ENCODE measurements around the gene TRAF4.
"Not testable (repeated sequence)": the region's sequence is repeated elsewhere in the genome, so short reads cannot be mapped to it uniquely, and the experiment has no call there.

The TRAF4 gene

DNA sequence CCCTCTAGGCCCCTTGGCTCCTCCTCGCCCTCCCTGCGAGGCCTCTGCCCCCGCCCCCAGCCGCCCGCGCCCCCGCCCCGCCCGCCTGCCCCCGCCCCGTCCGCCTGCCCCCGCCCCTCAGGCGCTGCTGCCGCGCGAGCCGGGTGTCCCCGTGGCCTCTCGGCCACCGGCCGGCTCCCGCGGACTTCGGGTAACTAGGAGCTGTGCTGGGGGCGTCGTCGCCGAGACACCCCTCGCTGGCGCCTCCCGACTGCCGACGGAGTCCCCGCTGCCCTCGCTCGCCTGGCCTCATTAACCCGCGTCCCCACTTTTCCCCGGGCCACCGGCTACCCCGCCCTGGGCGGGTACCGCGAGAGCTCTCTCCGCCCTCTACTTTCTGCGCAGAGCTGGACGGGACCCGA lies 17.6 kb upstream of the TRAF4 start, which contains the start of gene TLCD1:
Gene TLCD1, minus strand, starts transcription at position 8 of the 401 bp plus-strand sequence. CDS start 136 bp downstream, outside the sequence.
- Histone ChIP-seq H3K27me3 (ENCODE audit: insufficient read depth, low read length) (no peaks in the 10 kb centered on the region), H3K36me3 (ENCODE audit: insufficient read depth, low read depth, low read length) (peaks cover 37% of the 10 kb centered on the region), H3K9me3 (ENCODE audit: insufficient read depth, low read depth, low read length) (no peaks in the 10 kb centered on the region), H3K4me1 (ENCODE audit: insufficient read depth, low read length) (peaks cover 10% of the 10 kb centered on the region; the same call in 1 of the 2 replicates), H3K4me3 (ENCODE audit: low read length) (peak within 1 kb of the TSS; percentile 99), H3K9ac (ENCODE audit: low read depth, low read length) (peak within 1 kb of the TSS; percentile 90), H3K27ac (ENCODE audit: low read length) (peak within 1 kb of the TSS; percentile 84)

DNA sequence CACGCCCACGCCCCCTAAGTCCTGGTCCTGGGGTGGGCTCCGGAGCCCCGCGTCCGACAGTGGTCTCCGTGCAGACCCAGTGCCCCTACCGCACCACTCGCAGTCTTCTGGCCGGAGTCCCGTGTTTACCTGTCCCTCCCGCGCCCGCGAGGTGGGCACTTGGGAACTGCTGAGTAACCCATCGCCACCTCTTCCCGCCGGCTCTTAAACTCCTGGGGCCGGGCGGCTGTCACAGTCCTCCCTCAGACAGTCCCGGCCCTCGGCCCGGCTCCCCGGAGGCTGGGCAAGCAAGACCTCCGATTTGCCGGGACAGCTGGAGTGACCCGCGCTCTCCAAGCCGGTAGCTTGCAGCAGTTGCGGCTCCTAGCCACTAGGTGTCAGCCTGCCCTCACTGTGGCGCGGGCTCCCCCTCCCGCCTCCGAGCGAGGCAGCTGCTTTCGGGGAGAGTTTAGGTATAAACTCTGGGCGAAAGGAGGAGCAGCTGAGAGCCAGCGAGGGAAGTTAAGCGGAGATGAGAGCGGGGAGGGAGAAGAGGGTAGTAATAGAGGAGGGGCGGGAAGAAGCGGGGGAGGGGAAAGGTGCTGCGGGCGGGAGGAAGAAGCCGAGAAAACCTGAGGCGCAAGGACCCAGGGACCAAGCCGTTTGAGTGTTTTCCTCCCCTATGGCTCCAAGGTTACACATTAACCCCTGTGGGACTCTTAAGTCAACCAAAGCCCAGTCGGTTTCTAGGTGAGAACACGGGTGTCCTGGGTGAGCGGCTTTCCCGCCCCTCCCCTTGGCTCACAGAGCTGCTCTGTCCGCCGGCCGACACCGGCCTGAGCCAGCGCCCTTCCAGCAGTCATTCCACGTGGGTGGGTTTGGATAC lies 17.0 kb upstream of the TRAF4 start:
- Histone ChIP-seq H3K4me1 (ENCODE audit: insufficient read depth, low read length) (peaks cover 7% of the 10 kb centered on the region; the same call in 1 of the 2 replicates), H3K9me3 (ENCODE audit: insufficient read depth, low read depth, low read length) (no peaks in the 10 kb centered on the region), H3K27ac (ENCODE audit: low read length) (peak overlapping the region; percentile 84), H3K36me3 (ENCODE audit: insufficient read depth, low read depth, low read length) (peaks cover 31% of the 10 kb centered on the region), H3K27me3 (ENCODE audit: insufficient read depth, low read length) (no peaks in the 10 kb centered on the region), H3K9ac (ENCODE audit: low read depth, low read length) (peak overlapping the region; percentile 90), H3K4me3 (ENCODE audit: low read length) (peak overlapping the region; percentile 99)

DNA sequence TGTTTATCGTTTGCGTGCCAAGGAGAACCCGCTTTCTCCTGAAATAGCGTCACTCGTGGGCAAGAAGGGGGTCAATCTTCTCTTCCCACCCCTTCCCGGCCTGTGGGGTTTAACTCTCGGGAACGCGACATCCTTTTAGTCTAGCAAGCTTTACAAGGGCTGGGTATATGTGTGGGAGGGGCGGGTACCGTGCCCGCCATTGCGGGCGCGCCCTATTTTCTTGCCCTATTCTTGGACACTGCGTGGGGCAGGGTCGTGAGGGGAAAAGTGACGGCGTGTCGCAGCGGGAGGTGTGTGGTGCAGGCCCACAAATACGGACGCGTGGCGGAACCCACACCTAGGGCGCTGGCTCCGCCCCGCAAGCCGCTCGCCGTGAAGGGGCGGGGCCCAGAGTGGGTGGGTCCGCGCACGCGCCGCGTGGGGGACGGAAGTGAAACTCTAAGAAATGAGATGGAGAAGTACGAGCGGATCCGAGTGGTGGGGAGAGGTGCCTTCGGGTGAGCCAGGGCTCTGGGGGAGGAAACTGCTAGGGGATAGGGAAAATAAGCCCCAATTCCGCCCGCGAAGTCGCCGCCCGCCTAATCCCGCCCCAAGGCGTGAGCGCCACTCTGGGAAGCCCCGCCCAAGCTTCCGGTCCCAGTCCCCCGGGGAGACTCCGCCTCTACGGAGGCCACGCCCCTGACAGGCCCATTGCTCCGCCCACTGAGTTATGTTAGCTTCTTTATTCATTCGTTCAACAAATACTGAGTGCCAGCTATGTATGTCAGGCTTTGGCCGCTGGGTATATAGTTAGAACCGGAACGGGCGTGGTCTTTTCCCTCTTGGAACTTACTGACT lies 15.2 kb upstream of the TRAF4 start, which contains the start of gene NEK8:
Gene NEK8, plus strand, starts transcription at position 425 of the 837 bp plus-strand sequence. Its CDS starts 26 bp downstream, at position 451.
- H3K4me1 ChIP-seq (ENCODE audit: insufficient read depth, low read length) = no peaks in the 10 kb centered on the region
- H3K4me3 ChIP-seq (ENCODE audit: low read length) = peak within 1 kb of the TSS; percentile 99
- H3K9ac ChIP-seq (ENCODE audit: low read depth, low read length) = peak within 1 kb of the TSS; percentile 89
- no peaks in the 10 kb centered on the region for H3K9me3 ChIP-seq (ENCODE audit: insufficient read depth, low read depth, low read length)
- peak within 1 kb of the TSS; percentile 84 for H3K27ac ChIP-seq (ENCODE audit: low read length)
- H3K36me3 ChIP-seq (ENCODE audit: insufficient read depth, low read depth, low read length) = peaks cover 14% of the 10 kb centered on the region
- no peaks in the 10 kb centered on the region for H3K27me3 ChIP-seq (ENCODE audit: insufficient read depth, low read length)

DNA sequence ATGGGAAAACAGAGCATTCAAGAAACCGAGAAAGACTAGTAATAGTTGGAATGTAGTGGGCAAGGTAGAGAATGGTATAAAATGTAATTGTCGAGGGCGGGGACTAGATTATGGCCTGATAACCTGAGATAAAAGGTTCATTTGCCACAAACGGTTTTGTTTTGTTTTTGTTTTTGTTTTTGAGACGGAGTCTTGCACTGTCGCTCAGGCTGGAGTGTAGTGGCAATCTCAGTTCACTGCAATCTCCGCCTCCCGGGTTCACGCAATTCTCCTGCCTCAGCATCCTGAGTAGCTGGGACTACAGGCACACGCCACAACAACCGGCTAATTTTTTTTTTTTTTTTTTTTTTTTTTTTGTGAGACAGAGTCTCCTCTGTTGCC lies 13.9 kb upstream of the TRAF4 start:
- no peak overlapping the region for H3K9ac ChIP-seq (ENCODE audit: low read depth, low read length)

DNA sequence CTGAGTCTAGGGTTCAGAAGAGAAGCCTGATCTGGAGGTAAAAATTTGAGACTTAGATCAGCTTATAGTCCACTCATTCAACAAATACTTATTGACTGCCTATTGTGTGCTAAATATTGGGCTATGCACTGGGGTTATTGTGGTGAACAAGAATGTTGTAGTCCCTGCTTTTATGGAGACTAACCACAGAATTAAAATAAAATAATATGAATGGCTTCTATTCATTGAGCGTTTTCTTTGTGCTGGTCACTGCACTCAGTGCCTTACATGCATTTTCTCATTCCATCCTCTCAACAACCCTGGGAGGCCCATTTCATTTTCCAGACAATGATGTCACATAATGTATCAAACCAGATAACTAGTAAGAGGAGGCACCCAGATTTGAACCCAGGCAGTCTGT lies 10.5 kb upstream of the TRAF4 start:
- H3K9ac ChIP-seq (ENCODE audit: low read depth, low read length) = no peak overlapping the region

More for the DNA sequence above, 13.9 kb upstream of the TRAF4 start:
- H3K36me3 ChIP-seq (ENCODE audit: insufficient read depth, low read depth, low read length) = peaks cover 9% of the 10 kb centered on the region; the same call in 1 of the 2 replicates
- no peaks in the 10 kb centered on the region for H3K9me3 ChIP-seq (ENCODE audit: insufficient read depth, low read depth, low read length)
- no peak overlapping the region for H3K4me3 ChIP-seq (ENCODE audit: low read length)
- H3K4me1 ChIP-seq (ENCODE audit: insufficient read depth, low read length) = no peaks in the 10 kb centered on the region
- no peak overlapping the region for H3K27ac ChIP-seq (ENCODE audit: low read length)
- H3K27me3 ChIP-seq (ENCODE audit: insufficient read depth, low read length) = no peaks in the 10 kb centered on the region

DNA sequence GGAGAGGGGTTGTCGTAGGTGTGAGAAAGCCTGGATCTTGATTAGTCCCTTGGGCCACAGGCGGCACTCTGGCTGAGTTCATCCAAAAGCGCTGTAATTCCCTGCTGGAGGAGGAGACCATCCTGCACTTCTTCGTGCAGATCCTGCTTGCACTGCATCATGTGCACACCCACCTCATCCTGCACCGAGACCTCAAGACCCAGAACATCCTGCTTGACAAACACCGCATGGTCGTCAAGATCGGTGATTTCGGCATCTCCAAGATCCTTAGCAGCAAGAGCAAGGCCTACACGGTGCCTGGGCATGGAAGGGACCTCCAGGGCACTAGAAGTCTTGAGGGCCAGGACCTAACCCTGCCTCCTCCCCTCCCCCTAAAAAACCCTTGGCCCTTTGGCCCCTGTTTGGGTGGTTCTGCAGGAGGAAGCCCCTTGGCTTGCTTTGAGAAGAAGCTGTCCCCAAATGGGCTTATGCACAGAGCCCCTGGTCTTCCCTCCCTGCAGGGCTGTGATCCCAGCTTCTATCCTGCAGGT lies 9.0 kb upstream of the TRAF4 start:
- Histone ChIP-seq H3K36me3 (ENCODE audit: insufficient read depth, low read depth, low read length) (peaks cover 32% of the 10 kb centered on the region), H3K9ac (ENCODE audit: low read depth, low read length) (no peak overlapping the region), H3K27ac (ENCODE audit: low read length) (no peak overlapping the region), H3K9me3 (ENCODE audit: insufficient read depth, low read depth, low read length) (no peaks in the 10 kb centered on the region), H3K27me3 (ENCODE audit: insufficient read depth, low read length) (no peaks in the 10 kb centered on the region), H3K4me1 (ENCODE audit: insufficient read depth, low read length) (no peaks in the 10 kb centered on the region), H3K4me3 (ENCODE audit: low read length) (no peak overlapping the region)

More for the DNA sequence above, 10.5 kb upstream of the TRAF4 start:
- no peaks in the 10 kb centered on the region for H3K27me3 ChIP-seq (ENCODE audit: insufficient read depth, low read length)
- no peak overlapping the region for H3K27ac ChIP-seq (ENCODE audit: low read length)
- H3K4me1 ChIP-seq (ENCODE audit: insufficient read depth, low read length) = no peaks in the 10 kb centered on the region
- H3K4me3 ChIP-seq (ENCODE audit: low read length) = no peak overlapping the region
- H3K9me3 ChIP-seq (ENCODE audit: insufficient read depth, low read depth, low read length) = no peaks in the 10 kb centered on the region
- H3K36me3 ChIP-seq (ENCODE audit: insufficient read depth, low read depth, low read length) = peaks cover 23% of the 10 kb centered on the region

DNA sequence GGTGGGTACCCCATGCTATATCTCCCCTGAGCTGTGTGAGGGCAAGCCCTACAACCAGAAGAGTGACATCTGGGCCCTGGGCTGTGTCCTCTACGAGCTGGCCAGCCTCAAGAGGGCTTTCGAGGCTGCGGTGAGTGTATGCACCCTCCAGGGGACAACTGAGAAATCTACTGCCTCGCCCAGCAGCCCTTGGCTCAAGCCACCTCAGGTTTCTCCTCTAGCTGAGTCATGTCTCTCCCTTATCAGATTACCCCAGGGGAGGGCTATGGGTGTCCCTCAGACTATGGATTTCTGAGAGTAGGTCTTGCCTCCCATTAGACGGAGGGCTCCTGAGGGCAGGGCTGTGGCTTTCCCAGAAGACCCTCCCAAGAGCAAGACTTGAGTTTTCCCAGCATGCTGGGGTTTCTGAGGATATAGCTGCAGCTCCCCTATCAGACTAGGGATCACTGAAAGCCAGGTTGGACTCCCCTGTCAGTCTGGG lies 8.5 kb upstream of the TRAF4 start:
- Histone ChIP-seq H3K27me3 (ENCODE audit: insufficient read depth, low read length) (no peaks in the 10 kb centered on the region), H3K4me1 (ENCODE audit: insufficient read depth, low read length) (no peaks in the 10 kb centered on the region), H3K27ac (ENCODE audit: low read length) (no peak overlapping the region), H3K4me3 (ENCODE audit: low read length) (no peak overlapping the region), H3K9me3 (ENCODE audit: insufficient read depth, low read depth, low read length) (no peaks in the 10 kb centered on the region), H3K9ac (ENCODE audit: low read depth, low read length) (no peak overlapping the region), H3K36me3 (ENCODE audit: insufficient read depth, low read depth, low read length) (peaks cover 32% of the 10 kb centered on the region)

DNA sequence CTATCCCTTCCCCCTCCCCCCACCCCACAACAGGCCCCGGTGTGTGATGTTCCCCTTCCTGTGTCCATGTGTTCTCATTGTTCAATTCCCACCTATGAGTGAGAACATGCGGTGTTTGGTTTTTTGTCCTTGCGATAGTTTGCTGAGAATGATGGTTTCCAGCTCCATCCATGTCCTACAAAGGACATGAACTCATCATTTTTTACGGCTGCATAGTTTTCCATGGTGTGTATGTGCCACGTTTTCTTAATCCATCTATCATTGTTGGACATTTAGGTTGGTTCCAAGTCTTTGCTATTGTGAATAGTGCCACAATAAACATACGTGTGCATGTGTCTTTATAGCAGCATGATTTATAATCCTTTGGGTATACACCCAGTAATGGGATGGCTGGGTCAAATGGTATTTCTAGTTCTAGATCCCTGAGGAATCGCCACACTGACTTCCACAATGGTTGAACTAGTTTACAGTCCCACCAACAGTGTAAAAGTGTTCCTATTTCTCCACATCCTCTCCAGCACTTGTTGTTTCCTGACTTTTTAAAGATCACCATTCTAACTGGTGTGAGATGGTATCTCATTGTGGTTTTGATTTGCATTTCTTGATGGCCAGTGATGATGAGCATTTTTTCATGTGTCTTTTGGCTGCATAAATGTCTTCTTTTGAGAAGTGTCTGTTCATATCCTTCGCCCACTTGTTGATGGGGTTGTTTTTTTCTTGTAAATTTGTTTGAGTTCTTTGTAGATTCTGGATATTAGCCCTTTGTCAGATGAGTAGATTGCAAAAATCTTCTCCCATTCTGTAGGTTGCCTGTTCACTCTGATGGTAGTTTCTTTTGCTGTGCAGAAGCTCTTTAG lies 7.7 kb upstream of the TRAF4 start:
- H3K9me3 ChIP-seq (ENCODE audit: insufficient read depth, low read depth, low read length); H3K4me1 ChIP-seq (ENCODE audit: insufficient read depth, low read length); H3K27ac ChIP-seq (ENCODE audit: low read length): not testable (repeated sequence)

DNA sequence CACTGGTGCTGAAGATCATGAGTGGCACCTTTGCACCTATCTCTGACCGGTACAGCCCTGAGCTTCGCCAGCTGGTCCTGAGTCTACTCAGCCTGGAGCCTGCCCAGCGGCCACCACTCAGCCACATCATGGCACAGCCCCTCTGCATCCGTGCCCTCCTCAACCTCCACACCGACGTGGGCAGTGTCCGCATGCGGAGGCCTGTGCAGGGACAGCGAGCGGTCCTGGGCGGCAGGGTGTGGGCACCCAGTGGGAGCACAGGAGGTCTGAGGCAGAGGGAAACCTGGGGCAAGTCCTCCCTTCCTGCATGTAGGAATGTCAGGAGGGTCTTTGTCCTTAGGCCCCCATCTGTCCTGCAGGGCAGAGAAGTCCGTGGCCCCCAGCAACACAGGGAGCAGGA lies 6.5 kb upstream of the TRAF4 start:
- Histone ChIP-seq H3K36me3 (ENCODE audit: insufficient read depth, low read depth, low read length) (peaks cover 36% of the 10 kb centered on the region), H3K9me3 (ENCODE audit: insufficient read depth, low read depth, low read length) (no peaks in the 10 kb centered on the region), H3K4me3 (ENCODE audit: low read length) (no peak overlapping the region), H3K4me1 (ENCODE audit: insufficient read depth, low read length) (no peaks in the 10 kb centered on the region; the same call in 1 of the 2 replicates), H3K27me3 (ENCODE audit: insufficient read depth, low read length) (no peaks in the 10 kb centered on the region), H3K9ac (ENCODE audit: low read depth, low read length) (no peak overlapping the region), H3K27ac (ENCODE audit: low read length) (no peak overlapping the region)

More for the DNA sequence above, 7.7 kb upstream of the TRAF4 start:
- peaks cover 36% of the 10 kb centered on the region for H3K36me3 ChIP-seq (ENCODE audit: insufficient read depth, low read depth, low read length)
- not testable (repeated sequence) for H3K27me3 ChIP-seq (ENCODE audit: insufficient read depth, low read length); H3K9ac ChIP-seq (ENCODE audit: low read depth, low read length); H3K4me3 ChIP-seq (ENCODE audit: low read length)

DNA sequence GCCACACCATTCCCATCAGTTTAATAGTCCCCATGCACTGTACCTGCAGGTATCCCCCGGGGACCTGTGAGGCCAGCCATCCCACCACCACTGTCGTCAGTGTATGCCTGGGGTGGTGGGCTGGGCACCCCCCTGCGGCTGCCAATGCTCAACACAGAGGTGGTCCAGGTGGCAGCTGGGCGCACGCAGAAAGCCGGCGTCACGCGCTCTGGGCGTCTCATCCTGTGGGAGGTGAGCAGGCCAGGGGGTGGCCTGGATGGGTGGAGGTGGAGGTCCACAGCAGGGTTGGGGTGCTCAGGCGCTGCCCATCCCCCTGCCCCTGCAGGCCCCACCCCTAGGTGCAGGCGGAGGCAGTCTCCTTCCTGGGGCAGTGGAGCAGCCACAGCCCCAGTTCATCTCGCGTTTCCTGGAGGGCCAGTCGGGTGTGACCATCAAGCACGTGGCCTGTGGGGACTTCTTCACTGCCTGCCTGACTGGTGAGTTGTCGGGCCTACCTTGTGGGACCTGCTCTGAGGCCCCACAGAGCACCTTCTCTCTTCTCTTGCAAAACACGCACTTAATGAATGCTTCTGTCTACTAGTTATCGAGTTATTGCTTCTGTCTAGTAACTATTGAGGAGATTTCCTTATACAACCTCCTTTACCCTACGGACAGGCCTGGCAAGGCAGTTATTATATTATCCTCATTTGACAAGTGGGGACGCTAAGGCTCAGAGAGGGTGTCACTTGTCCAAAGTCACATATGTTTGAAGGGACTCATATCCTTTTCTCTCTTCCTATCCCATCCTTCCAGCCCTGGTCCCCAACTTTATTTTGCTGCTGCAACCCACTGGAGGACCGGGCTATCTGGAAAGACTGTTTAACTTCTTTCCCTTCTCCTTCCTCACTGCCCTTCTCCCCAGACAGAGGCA lies 5.8 kb upstream of the TRAF4 start:
- Histone ChIP-seq H3K9me3 (ENCODE audit: insufficient read depth, low read depth, low read length) (no peaks in the 10 kb centered on the region), H3K9ac (ENCODE audit: low read depth, low read length) (no peak overlapping the region), H3K36me3 (ENCODE audit: insufficient read depth, low read depth, low read length) (peaks cover 36% of the 10 kb centered on the region), H3K4me3 (ENCODE audit: low read length) (no peak overlapping the region), H3K27me3 (ENCODE audit: insufficient read depth, low read length) (no peaks in the 10 kb centered on the region), H3K27ac (ENCODE audit: low read length) (no peak overlapping the region), H3K4me1 (ENCODE audit: insufficient read depth, low read length) (no peaks in the 10 kb centered on the region; the same call in 1 of the 2 replicates)
